G401 (cell line): ENCODE results near the gene EFR3B. TPM values are rescaled to one million over a fixed set of nuclear protein-coding genes. Genes with fewer than 3 reads are reported as not detected.
"Not testable (repeated sequence)": the region's sequence is repeated elsewhere in the genome, so short reads cannot be mapped to it uniquely, and the experiment has no call there.

ENCODE experiments used
- DNase-seq: peaks from one replicate; pipeline ENCODE4 v3.0.0-alpha.2; 2015; ENCODE audit warnings: low spot score
- in situ Hi-C: cut with HindIII; loops from 2 replicates; pipeline ENCODE4 v1.10.0; 2016; ENCODE audit warnings: low sequenced_read_pairs, mixed read lengths
- total RNA-seq: library from RNA; depleted of rRNA; stranded (reverse); fragments of >200 nt; shearing (Covaris generic); gene quantifications from 2 replicates; pipeline ENCODE4 v1.2.3, GENCODE V29; 2014

Gene EFR3B
- total RNA-seq, 1 experiment from 2014 or later: 0.37 TPM

GRCh38 chr2:25129901-25130520 lies 88.1 kb downstream of the EFR3B start:
- in situ Hi-C loops: no loop called here
- DNase-seq: no peak

- in situ Hi-C loops: no loop called here
- no peak for DNase-seq
These were observed 89.3 kb downstream of the EFR3B start for GRCh38 chr2:25131253-25131566.

- in situ Hi-C loops: no loop called here
- DNase-seq: no peak
These were observed 89.9 kb downstream of the EFR3B start for GRCh38 chr2:25131567-25132298.

- DNase-seq: no peak
- in situ Hi-C loops: no loop called here
These were observed 90.4 kb downstream of the EFR3B start for GRCh38 chr2:25132299-25132635.

GRCh38 chr2:25132693-25133092 lies 90.8 kb downstream of the EFR3B start:
- no peak for DNase-seq
- in situ Hi-C loops: no loop called here

GRCh38 chr2:25140535-25140934 lies 98.7 kb downstream of the EFR3B start:
- in situ Hi-C loops, DNase-seq: not testable (repeated sequence)

GRCh38 chr2:25141120-25141519 lies 99.2 kb downstream of the EFR3B start:
- in situ Hi-C loops: no loop called here
- no peak for DNase-seq

GRCh38 chr2:25145803-25146202 lies 103.9 kb downstream of the EFR3B start:
- in situ Hi-C loops: no loop called here
- DNase-seq: no peak

GRCh38 chr2:25146896-25147295 lies 105.0 kb downstream of the EFR3B start:
- in situ Hi-C loops: no loop called here
- no peak for DNase-seq

GRCh38 chr2:25149646-25150045 lies 107.8 kb downstream of the EFR3B start:
- no peak for DNase-seq
- in situ Hi-C loops: no loop called here

- DNase-seq, in situ Hi-C loops: not testable (repeated sequence)
These were observed 109.1 kb downstream of the EFR3B start for GRCh38 chr2:25150993-25151392.

- in situ Hi-C loops: no loop called here
- DNase-seq: no peak
These were observed 109.8 kb downstream of the EFR3B start for GRCh38 chr2:25151718-25152117.

GRCh38 chr2:25155401-25155800 lies 113.5 kb downstream of the EFR3B start:
- in situ Hi-C loops: no loop called here
- DNase-seq: no peak

GRCh38 chr2:25158096-25158852 lies 116.4 kb downstream of the EFR3B start:
- no peak for DNase-seq
- in situ Hi-C loops: no loop called here

GRCh38 chr2:25159949-25160348 lies 118.1 kb downstream of the EFR3B start:
- DNase-seq: no peak
- in situ Hi-C loops: no loop called here

- no peak for DNase-seq
- in situ Hi-C loops: no loop called here
These were observed 118.5 kb downstream of the EFR3B start for GRCh38 chr2:25160376-25160775.

GRCh38 chr2:25161055-25161781 lies 119.3 kb downstream of the EFR3B start:
- peak; percentile 38 for DNase-seq
- in situ Hi-C loops: no loop called here

- in situ Hi-C loops, DNase-seq: not testable (repeated sequence)
These were observed 120.2 kb downstream of the EFR3B start for GRCh38 chr2:25162061-25162460.

- in situ Hi-C loops: no loop called here
- DNase-seq: no peak
These were observed 122.7 kb downstream of the EFR3B start for GRCh38 chr2:25164561-25164960.
